K562 (cell line): ENCODE measurements around the gene GAB2. TPM values are rescaled to one million over a fixed set of nuclear protein-coding genes. Genes with fewer than 3 reads are reported as not detected.

Experiments
- CEBPZ ChIP-seq: fragments of 150-350 bp; IDR thresholded peaks from 2 replicates; pipeline ENCODE4 v1.6.1; 2014; ENCODE audit warnings: low read depth, mild to moderate bottlenecking, low read length, borderline replicate concordance
- GABPB2 ChIP-seq: fragments of 250-450 bp; sonication (Bioruptor Pico); conservative IDR thresholded peaks from 2 replicates; pipeline ENCODE4 v1.5.1; 2021; ENCODE audit warnings: mild to moderate bottlenecking
- MAFG ChIP-seq: fragments of 450-650 bp; conservative IDR thresholded peaks from 2 replicates; pipeline ENCODE4 v1.6.1; 2016; ENCODE audit warnings: missing genetic modification characterization, missing compliant biosample characterization
- NUFIP1 ChIP-seq: fragments of 450-650 bp; IDR thresholded peaks from 2 replicates; pipeline ENCODE4 v1.6.1; 2018; ENCODE audit not compliant: partially characterized antibody
- POU5F1 ChIP-seq: fragments of 150-350 bp; IDR thresholded peaks from 2 replicates; pipeline ENCODE4 v1.6.1; 2014; ENCODE audit warnings: borderline replicate concordance, low read length, low read depth, mild to moderate bottlenecking; ENCODE audit not compliant: partially characterized antibody
- TBL1XR1 ChIP-seq, 2 experiments: IDR thresholded peaks; 2 replicates each; pipeline ENCODE4 v1.6.1; 2012; ENCODE audit warnings: improper control_type of control experiment in 2 of 2, low read length in 2 of 2, mild to moderate bottlenecking in 1 of 2
- ZNF24 ChIP-seq: fragments of 450-650 bp; IDR thresholded peaks from 2 replicates; pipeline ENCODE4 v1.6.1; 2016
- ZNF398 ChIP-seq: fragments of 250-450 bp; sonication (Bioruptor Pico); IDR thresholded peaks from 2 replicates; pipeline ENCODE4 v1.8.0; 2021; ENCODE audit warnings: moderate library complexity, mild to moderate bottlenecking, inconsistent platforms
- ZNF408 ChIP-seq: fragments of 250-450 bp; sonication (Bioruptor Pico); IDR thresholded peaks from 2 replicates; pipeline ENCODE4 v1.4.0; 2020; ENCODE audit warnings: low read depth, mild to moderate bottlenecking, moderate library complexity
- polyA plus RNA-seq, 8 experiments: library from polyadenylated mRNA; depleted of rRNA in 4 of 8; stranded (reverse) in 5 of 8; unstranded in 3 of 8; fragments of >200 nt; fragmentation: Nextera tagmentation in 2 of 8; fragmentation: Illumina TruSeq in 1 of 8; extraction: Ambion mirVana in 2 of 8; extraction: Trizol in 1 of 8; gene quantifications; 2 replicates each; pipeline versions ENCODE4 v1.2.1 to v1.2.3, GENCODE V29; 2011 to 2014; ENCODE audit warnings: inconsistent platforms in 1 of 8, missing spikeins in 1 of 8
- total RNA-seq, 7 experiments: library from RNA; depleted of rRNA in 6 of 7; stranded (reverse); fragments of >200 nt in 6 of 7; fragmentation: Illumina TruSeq in 2 of 7; extraction: Trizol in 2 of 7; gene quantifications; 2 replicates each; pipeline versions ENCODE4 v1.2.1 to v1.2.3, GENCODE V29; 2011 to 2021; ENCODE audit warnings: low replicate concordance in 1 of 7
- TF ChIP-seq, protein P1 (sequence below): sonication (generic); formaldehyde crosslinking; IDR thresholded peaks from 2 replicates; pipeline ENCODE4 v1.8.0; 2023; ENCODE audit warnings: missing genetic modification reagents, mild to moderate bottlenecking, borderline replicate concordance
- TF ChIP-seq, protein P2 (sequence below): fragments of 200-800 bp; sonication (Bioruptor generic); IDR thresholded peaks from 2 replicates; pipeline ENCODE4 v1.6.1; 2017; ENCODE audit warnings: missing genetic modification characterization, missing compliant biosample characterization
- TF ChIP-seq, protein P3 (sequence below): fragments of 250-450 bp; sonication (Bioruptor Pico); IDR thresholded peaks from 2 replicates; pipeline ENCODE4 v1.9.0; 2021; ENCODE audit warnings: mild to moderate bottlenecking

GAB2 gene
- total and polyA plus RNA-seq, 9 of the 15 experiments (the other 6 are each of a cell fraction or from before 2014, with no cell fraction given) = 2.3 to 35.2 (median 16.1) TPM

DNA sequence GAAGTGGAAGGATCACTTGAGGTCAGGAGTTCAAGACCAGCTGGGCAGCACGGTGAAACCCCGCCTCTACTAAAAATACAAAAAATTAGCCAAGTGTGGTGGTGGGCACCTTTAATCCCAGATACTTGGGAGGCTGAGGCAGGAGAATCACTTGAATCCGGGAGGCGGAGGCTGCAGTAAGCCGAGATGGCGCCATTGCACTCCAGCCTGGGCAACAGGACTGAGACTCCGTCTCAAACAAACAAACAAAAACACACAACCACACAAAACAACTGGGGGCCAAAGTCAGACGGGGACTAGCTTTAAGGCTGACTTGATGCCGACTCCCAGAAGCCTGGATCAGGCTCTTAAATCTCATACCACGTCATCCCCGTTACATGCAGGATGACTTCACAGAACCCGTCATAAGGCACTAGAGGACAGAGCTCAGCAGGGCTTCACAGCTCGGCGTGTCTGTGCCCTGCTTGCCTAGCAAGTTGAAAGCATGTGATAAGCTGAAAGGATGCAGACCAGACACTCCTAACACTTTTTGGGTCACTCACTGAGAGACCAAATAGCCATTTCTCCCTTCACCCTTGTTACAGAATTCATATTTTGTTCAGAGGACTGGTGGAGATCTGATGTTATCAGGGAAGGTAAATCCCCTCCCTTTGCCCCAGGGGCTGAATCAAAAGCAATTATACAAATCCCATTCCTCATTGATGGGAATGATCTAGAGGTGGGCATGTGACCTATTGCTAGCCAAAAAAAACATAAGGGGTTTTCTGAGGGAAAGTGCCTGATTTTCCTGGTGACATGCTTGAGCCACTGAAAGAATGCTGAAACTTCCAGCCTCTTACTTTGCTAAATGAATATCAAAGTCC, 65.4 kb downstream of the GAB2 start (continued):
- TF ChIP-seq ZNF398 (CRISPR knock-in tag) (no peak), ZNF408 (CRISPR knock-in tag) (no peak), NUFIP1 (no peak), GABPB2 (CRISPR knock-in tag) (no peak), TBL1XR1 (IDR thresholded peaks at IDR 0.05; ENCODE audit: low read length in 2 of 2) (peak in 1 of 2 experiments; percentile 72; a peak in 2 of 4 replicates), ZNF24 (no peak), POU5F1 (no peak), MAFG (tag) (peak; percentile 33; the same call in 1 of the 2 replicates), CEBPZ (no peak)
- TF ChIP-seq, protein P1, sequence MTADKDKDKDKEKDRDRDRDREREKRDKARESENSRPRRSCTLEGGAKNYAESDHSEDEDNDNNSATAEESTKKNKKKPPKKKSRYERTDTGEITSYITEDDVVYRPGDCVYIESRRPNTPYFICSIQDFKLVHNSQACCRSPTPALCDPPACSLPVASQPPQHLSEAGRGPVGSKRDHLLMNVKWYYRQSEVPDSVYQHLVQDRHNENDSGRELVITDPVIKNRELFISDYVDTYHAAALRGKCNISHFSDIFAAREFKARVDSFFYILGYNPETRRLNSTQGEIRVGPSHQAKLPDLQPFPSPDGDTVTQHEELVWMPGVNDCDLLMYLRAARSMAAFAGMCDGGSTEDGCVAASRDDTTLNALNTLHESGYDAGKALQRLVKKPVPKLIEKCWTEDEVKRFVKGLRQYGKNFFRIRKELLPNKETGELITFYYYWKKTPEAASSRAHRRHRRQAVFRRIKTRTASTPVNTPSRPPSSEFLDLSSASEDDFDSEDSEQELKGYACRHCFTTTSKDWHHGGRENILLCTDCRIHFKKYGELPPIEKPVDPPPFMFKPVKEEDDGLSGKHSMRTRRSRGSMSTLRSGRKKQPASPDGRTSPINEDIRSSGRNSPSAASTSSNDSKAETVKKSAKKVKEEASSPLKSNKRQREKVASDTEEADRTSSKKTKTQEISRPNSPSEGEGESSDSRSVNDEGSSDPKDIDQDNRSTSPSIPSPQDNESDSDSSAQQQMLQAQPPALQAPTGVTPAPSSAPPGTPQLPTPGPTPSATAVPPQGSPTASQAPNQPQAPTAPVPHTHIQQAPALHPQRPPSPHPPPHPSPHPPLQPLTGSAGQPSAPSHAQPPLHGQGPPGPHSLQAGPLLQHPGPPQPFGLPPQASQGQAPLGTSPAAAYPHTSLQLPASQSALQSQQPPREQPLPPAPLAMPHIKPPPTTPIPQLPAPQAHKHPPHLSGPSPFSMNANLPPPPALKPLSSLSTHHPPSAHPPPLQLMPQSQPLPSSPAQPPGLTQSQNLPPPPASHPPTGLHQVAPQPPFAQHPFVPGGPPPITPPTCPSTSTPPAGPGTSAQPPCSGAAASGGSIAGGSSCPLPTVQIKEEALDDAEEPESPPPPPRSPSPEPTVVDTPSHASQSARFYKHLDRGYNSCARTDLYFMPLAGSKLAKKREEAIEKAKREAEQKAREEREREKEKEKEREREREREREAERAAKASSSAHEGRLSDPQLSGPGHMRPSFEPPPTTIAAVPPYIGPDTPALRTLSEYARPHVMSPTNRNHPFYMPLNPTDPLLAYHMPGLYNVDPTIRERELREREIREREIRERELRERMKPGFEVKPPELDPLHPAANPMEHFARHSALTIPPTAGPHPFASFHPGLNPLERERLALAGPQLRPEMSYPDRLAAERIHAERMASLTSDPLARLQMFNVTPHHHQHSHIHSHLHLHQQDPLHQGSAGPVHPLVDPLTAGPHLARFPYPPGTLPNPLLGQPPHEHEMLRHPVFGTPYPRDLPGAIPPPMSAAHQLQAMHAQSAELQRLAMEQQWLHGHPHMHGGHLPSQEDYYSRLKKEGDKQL = no peak
- TF ChIP-seq, protein P2, sequence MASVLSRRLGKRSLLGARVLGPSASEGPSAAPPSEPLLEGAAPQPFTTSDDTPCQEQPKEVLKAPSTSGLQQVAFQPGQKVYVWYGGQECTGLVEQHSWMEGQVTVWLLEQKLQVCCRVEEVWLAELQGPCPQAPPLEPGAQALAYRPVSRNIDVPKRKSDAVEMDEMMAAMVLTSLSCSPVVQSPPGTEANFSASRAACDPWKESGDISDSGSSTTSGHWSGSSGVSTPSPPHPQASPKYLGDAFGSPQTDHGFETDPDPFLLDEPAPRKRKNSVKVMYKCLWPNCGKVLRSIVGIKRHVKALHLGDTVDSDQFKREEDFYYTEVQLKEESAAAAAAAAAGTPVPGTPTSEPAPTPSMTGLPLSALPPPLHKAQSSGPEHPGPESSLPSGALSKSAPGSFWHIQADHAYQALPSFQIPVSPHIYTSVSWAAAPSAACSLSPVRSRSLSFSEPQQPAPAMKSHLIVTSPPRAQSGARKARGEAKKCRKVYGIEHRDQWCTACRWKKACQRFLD = no peak; the same call in 1 of the 2 replicates
- TF ChIP-seq, protein P3, sequence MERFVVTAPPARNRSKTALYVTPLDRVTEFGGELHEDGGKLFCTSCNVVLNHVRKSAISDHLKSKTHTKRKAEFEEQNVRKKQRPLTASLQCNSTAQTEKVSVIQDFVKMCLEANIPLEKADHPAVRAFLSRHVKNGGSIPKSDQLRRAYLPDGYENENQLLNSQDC (CRISPR knock-in tag) = no peak
